A673 (cell line): ENCODE data around the gene TTI1. TPM values are rescaled to one million over a fixed set of nuclear protein-coding genes. Genes with fewer than 3 reads are reported as not detected.

Experiments used
- BruUV-seq: library from RNA; stranded (reverse); fragments of 400-500 nt; replicated peaks from 2 replicates; lab custom pipeline; 2021; lab: Mats Ljungman, UMichigan
- CTCF ChIA-PET: fragments of 300-600 bp; sonication (Branson Sonifier 250); formaldehyde crosslinking; loops from one replicate; lab custom pipeline; 2022; ENCODE audit warnings: antibody characterized with exemption; lab: Charles Lee
- POLR2A ChIA-PET: fragments of 300-600 bp; sonication (Branson Sonifier 250); formaldehyde crosslinking; loops from one replicate; lab custom pipeline; 2022; ENCODE audit warnings: antibody characterized with exemption; ENCODE audit not compliant: low non-redundant PET; lab: Charles Lee
- DNase-seq: peaks from one replicate; pipeline ENCODE4 v3.0.0-alpha.2; 2015; ENCODE audit warnings: low spot score
- H3K27ac ChIP-seq: fragments of 200-600 bp; sonication (generic); 2 replicates; pipeline ENCODE4 v1.5.1; 2016; ENCODE audit warnings: mixed run types, low read depth, mild to moderate bottlenecking, mixed read lengths, antibody characterized with exemption, low read length; ENCODE audit not compliant: poor library complexity, severe bottlenecking
- H3K27me3 ChIP-seq: fragments of 200-600 bp; sonication (generic); replicated peaks from 2 replicates; pipeline ENCODE4 v1.6.1; 2017; ENCODE audit warnings: mixed run types, low read depth, mild to moderate bottlenecking, mixed read lengths, antibody characterized with exemption, low read length; ENCODE audit not compliant: insufficient read depth, poor library complexity
- H3K36me3 ChIP-seq: fragments of 200-600 bp; sonication (generic); 2 replicates; pipeline ENCODE4 v1.6.1; 2016; ENCODE audit warnings: mixed run types, mild to moderate bottlenecking, mixed read lengths, antibody characterized with exemption, low read length; ENCODE audit not compliant: insufficient read depth, poor library complexity, severe bottlenecking
- H3K4me1 ChIP-seq: fragments of 200-600 bp; sonication (generic); 2 replicates; pipeline ENCODE4 v1.6.1; 2017; ENCODE audit warnings: mixed run types, mild to moderate bottlenecking, mixed read lengths, antibody characterized with exemption, low read length; ENCODE audit not compliant: insufficient read depth, poor library complexity, severe bottlenecking
- H3K4me3 ChIP-seq: fragments of 200-600 bp; sonication (generic); 2 replicates; pipeline ENCODE4 v1.5.1; 2016; ENCODE audit warnings: low read depth, mixed run types, mild to moderate bottlenecking, mixed read lengths, low read length; ENCODE audit not compliant: poor library complexity, severe bottlenecking
- H3K9me3 ChIP-seq: fragments of 200-600 bp; sonication (generic); 2 replicates; pipeline ENCODE4 v1.6.1; 2016; ENCODE audit warnings: mixed run types, low read depth, mild to moderate bottlenecking, mixed read lengths, antibody characterized with exemption, low read length; ENCODE audit not compliant: poor library complexity, severe bottlenecking
- CTCF ChIP-seq: fragments of 300-800, 200-600 bp; sonication (generic); conservative IDR thresholded peaks from 2 replicates; pipeline ENCODE4 v1.5.1; 2017; ENCODE audit warnings: low read depth, mild to moderate bottlenecking, antibody characterized with exemption, low read length, moderate library complexity, mixed read lengths
- EZH2 ChIP-seq: fragments of 200-600 bp; sonication (generic); IDR thresholded peaks from 2 replicates; pipeline ENCODE4 v1.6.1; 2017; ENCODE audit warnings: borderline replicate concordance, low read depth, mild to moderate bottlenecking, mixed read lengths, antibody characterized with exemption, low read length; ENCODE audit not compliant: poor library complexity, severe bottlenecking
- intact Hi-C: fragments of 100-400 bp; cut with micrococcal nuclease; formaldehyde crosslinking; loops from one replicate; pipeline ENCODE4 v1.10.0; 2022; ENCODE audit not compliant: unreplicated experiment
- total RNA-seq: library from RNA; stranded (reverse); gene quantifications from 2 replicates; pipeline ENCODE4 v1.2.3, GENCODE V29; 2021

Gene TTI1
- total RNA-seq, 1 experiment from 2014 or later: 40.3 TPM

GRCh38 chr20:37945091-37945547 is 88.1 kb downstream of the TTI1 start:
- Histone ChIP-seq H3K36me3 (no peaks in the 10 kb centered on the region), H3K4me1 (no peaks in the 10 kb centered on the region), H3K27ac (no peak overlapping the region), H3K27me3 (no peaks in the 10 kb centered on the region), H3K9me3 (no peaks in the 10 kb centered on the region), H3K4me3 (no peak overlapping the region)
- no peak for DNase-seq
- intact Hi-C loops: no loop called here
- TF ChIP-seq CTCF (no peak), EZH2 (no peak)
- no TSS peak for BruUV-seq
- ChIA-PET CTCF (no interaction called here), POLR2A (interaction anchor here (0.5 kb wide), 1 partner anchor 48 kb away, joined by 3 read pairs; no protein-coding TSS in a partner anchor)

GRCh38 chr20:37944456-37944981 is 88.7 kb downstream of the TTI1 start:
- intact Hi-C loops: no loop called here
- H3K27ac ChIP-seq: no peak overlapping the region
- BruUV-seq: TSS peak; percentile 49
- no peaks in the 10 kb centered on the region for H3K4me1 ChIP-seq
- DNase-seq: no peak
- no peaks in the 10 kb centered on the region for H3K9me3 ChIP-seq
- ChIA-PET POLR2A (interaction anchor here (0.5 kb wide), 1 partner anchor 48 kb away, joined by 3 read pairs; no protein-coding TSS in a partner anchor), CTCF (interaction anchor here (0.7 kb wide), 1 partner anchor 46 kb away, joined by 3 read pairs; no protein-coding TSS in a partner anchor)
- H3K27me3 ChIP-seq: no peaks in the 10 kb centered on the region
- no peak overlapping the region for H3K4me3 ChIP-seq
- no peak for TF ChIP-seq CTCF
- TF ChIP-seq EZH2: no peak
- H3K36me3 ChIP-seq: no peaks in the 10 kb centered on the region

- POLR2A ChIA-PET: no interaction called here
- Histone ChIP-seq H3K4me1 (no peaks in the 10 kb centered on the region), H3K9me3 (no peaks in the 10 kb centered on the region), H3K27ac (no peak overlapping the region), H3K27me3 (no peaks in the 10 kb centered on the region), H3K36me3 (no peaks in the 10 kb centered on the region), H3K4me3 (no peak overlapping the region)
- intact Hi-C loops: no loop called here
- BruUV-seq: no TSS peak
- TF ChIP-seq EZH2: no peak
- 0 out of 2 replicates have a peak, but pooled peaks have one; percentile 9 for TF ChIP-seq CTCF
- no peak for DNase-seq
- CTCF ChIA-PET: interaction anchor here (0.7 kb wide), 1 partner anchor 45 kb away, joined by 3 read pairs; no protein-coding TSS in a partner anchor
Measured at GRCh38 chr20:37943501-37944455, 89.5 kb downstream of the TTI1 start.
